ENCODE measurements around the gene ZNF407.

Gene ZNF407

GRCh38 chr18:75010278-75010677, 412.6 kb downstream of the ZNF407 start:
- no peak for TF ChIP-seq CTCF (conservative IDR thresholded peaks at IDR 0.05)
- no peak overlapping the region for H3K27ac ChIP-seq

GRCh38 chr18:75010689-75011088, 413.0 kb downstream of the ZNF407 start:
- TF ChIP-seq CTCF (conservative IDR thresholded peaks at IDR 0.05), result no peak
- H3K27ac ChIP-seq, result no peak overlapping the region

- TF ChIP-seq CTCF (conservative IDR thresholded peaks at IDR 0.05), result no peak
Measured at GRCh38 chr18:75016025-75016717, 418.5 kb downstream of the ZNF407 start.

GRCh38 chr18:75023473-75023872, 425.8 kb downstream of the ZNF407 start:
- H3K27ac ChIP-seq, result no peak overlapping the region

More at GRCh38 chr18:75016025-75016717, 418.5 kb downstream of the ZNF407 start:
- H3K27ac ChIP-seq, result no peak overlapping the region

GRCh38 chr18:75024871-75025270, 427.2 kb downstream of the ZNF407 start:
- no peak overlapping the region for H3K27ac ChIP-seq
- TF ChIP-seq CTCF (conservative IDR thresholded peaks at IDR 0.05), result no peak

More at GRCh38 chr18:75023473-75023872, 425.8 kb downstream of the ZNF407 start:
- no peak for TF ChIP-seq CTCF (conservative IDR thresholded peaks at IDR 0.05)

GRCh38 chr18:75025573-75025972, 427.9 kb downstream of the ZNF407 start:
- TF ChIP-seq CTCF (conservative IDR thresholded peaks at IDR 0.05), result no peak

GRCh38 chr18:75029481-75029880, 431.8 kb downstream of the ZNF407 start:
- no peak for TF ChIP-seq CTCF (conservative IDR thresholded peaks at IDR 0.05)
- no peak overlapping the region for H3K27ac ChIP-seq

More at GRCh38 chr18:75025573-75025972, 427.9 kb downstream of the ZNF407 start:
- H3K27ac ChIP-seq, result no peak overlapping the region
